Esophagus (tissue), 2 donors: Measurements from ENCODE around the gene ZNF730. TPM values are rescaled to one million over a fixed set of nuclear protein-coding genes. Genes with fewer than 3 reads are reported as not detected.
"Not testable (repeated sequence)": the region's sequence is repeated elsewhere in the genome, so short reads cannot be mapped to it uniquely, and the experiment has no call there.

ENCODE experiments used
- H3K27ac ChIP-seq, 2 donors: one replicate each; pipeline ENCODE4 v1.5.1; 2013; ENCODE audit warnings: low read depth in 2 of 2, mild to moderate bottlenecking in 2 of 2, inconsistent platforms in 1 of 2, low read length in 1 of 2, moderate library complexity in 1 of 2
- H3K27me3 ChIP-seq, 2 donors: one replicate each; pipeline ENCODE4 v1.6.1; 2013; ENCODE audit warnings: low read length in 2 of 2, control low read depth in 1 of 2, mild to moderate bottlenecking in 1 of 2; ENCODE audit not compliant: insufficient read depth in 2 of 2, control insufficient read depth in 1 of 2
- H3K36me3 ChIP-seq, 2 donors: one replicate each; pipeline ENCODE4 v1.6.1; 2013; ENCODE audit warnings: low read length in 1 of 2; ENCODE audit not compliant: control insufficient read depth in 2 of 2, insufficient read depth in 2 of 2
- H3K4me1 ChIP-seq, 2 donors: one replicate each; pipeline ENCODE4 v1.6.1; 2013; ENCODE audit warnings: low read length in 1 of 2; ENCODE audit not compliant: control insufficient read depth in 2 of 2, insufficient read depth in 2 of 2
- H3K4me3 ChIP-seq, 2 donors: one replicate each; pipeline ENCODE4 v1.5.1; 2013; ENCODE audit warnings: low read length in 2 of 2, mild to moderate bottlenecking in 2 of 2, low read depth in 1 of 2, moderate library complexity in 1 of 2
- H3K9me3 ChIP-seq, 2 donors: one replicate each; pipeline ENCODE4 v1.6.1; 2013; ENCODE audit warnings: mild to moderate bottlenecking in 2 of 2, low read depth in 1 of 2, low read length in 1 of 2, moderate library complexity in 1 of 2; ENCODE audit not compliant: control insufficient read depth in 2 of 2, insufficient read depth in 1 of 2
- WGBS, 2 donors: extraction: QIAGEN DNeasy Blood & Tissue Kit; methylation state at CpG; one replicate each; pipeline ENCODE4 v1.1.7; 2013; 5-methylcytosine and 5-hydroxymethylcytosine counted together
- polyA plus RNA-seq, 2 donors: library from polyadenylated mRNA; stranded (reverse); fragments of 200-250 nt; gene quantifications; one replicate each; pipeline ENCODE4 v1.2.3, GENCODE V29; 2013
- donor health status: healthy with polysubstance abuse.
- donor health status: Bipolar disorder and iron deficiency.

The ZNF730 gene
- under 1 TPM; 0.09 to 0.10 TPM for polyA plus RNA-seq

DNA sequence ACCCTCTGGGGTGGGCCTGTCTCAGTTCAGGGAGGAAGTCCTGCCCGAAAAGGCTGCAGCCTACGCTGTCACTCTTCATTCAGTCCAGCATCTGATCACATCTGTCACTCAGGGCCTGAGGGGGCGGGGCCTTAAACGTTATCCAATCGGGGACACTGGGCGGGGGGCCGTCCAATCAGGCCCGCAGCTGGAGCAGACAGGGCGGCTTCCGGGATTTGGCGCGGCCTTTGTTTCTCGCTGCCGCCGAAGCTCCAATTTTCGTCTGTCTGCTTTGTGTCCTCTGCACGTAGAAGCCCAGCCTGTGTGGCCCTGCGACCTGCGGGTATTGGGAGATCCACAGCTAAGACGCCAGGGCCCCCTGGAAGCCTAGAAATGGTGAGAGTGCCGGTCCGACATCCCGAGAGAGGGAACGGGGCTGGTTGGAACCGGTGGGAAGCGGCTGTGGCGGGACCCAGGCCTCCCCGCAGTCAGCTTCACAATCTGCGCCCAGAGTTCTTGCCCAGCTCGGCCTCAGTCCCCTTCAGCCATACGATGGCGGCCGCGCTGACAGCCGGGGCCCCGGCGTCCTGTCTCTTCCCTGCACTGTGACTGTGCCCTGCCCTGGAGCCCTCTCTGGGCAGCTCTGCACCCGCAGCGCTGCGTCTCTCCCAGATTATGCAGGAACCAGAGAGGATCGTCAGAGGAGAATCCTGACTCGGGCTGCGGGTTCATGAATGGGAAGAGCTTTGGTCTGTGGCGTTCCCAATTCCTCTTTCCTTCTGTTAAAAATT, at the start of gene ZNF730:
Gene ZNF730, plus strand, starts transcription at position 224 of the 770 bp plus-strand sequence. Its CDS starts 149 bp downstream, at position 373.
- H3K27ac ChIP-seq = peak within 1 kb of the TSS; percentile 16 to 45
- peaks cover 0 to 4% of the 10 kb centered on the region in 2 donors for H3K4me1 ChIP-seq
- no peaks in the 10 kb centered on the region for H3K9me3 ChIP-seq
- 2 to 5% methylated on average over 44 of the region's 44 CpGs for WGBS, 2 donors
- no peaks in the 10 kb centered on the region for H3K36me3 ChIP-seq
- H3K27me3 ChIP-seq = no peaks in the 10 kb centered on the region
- peak within 1 kb of the TSS; percentile 62 to 73 for H3K4me3 ChIP-seq

GRCh38 chr19:23070353-23071146, 46.3 kb upstream of the ZNF730 start:
- Histone ChIP-seq H3K36me3 (no peaks in the 10 kb centered on the region), H3K4me3 (peak overlapping the region; percentile 12 to 20), H3K9me3 (peaks cover 0 to 5% of the 10 kb centered on the region in 2 donors), H3K4me1 (peaks cover 9 to 10% of the 10 kb centered on the region in 2 donors), H3K27ac (no peak overlapping the region), H3K27me3 (no peaks in the 10 kb centered on the region)
- 9 to 13% methylated on average over 43 of the region's 43 CpGs for WGBS, 2 donors

- Histone ChIP-seq H3K4me1 (peaks cover 9 to 10% of the 10 kb centered on the region in 2 donors), H3K4me3 (peak overlapping the region; percentile 12 to 20), H3K36me3 (no peaks in the 10 kb centered on the region), H3K9me3 (peaks cover 0 to 5% of the 10 kb centered on the region in 2 donors), H3K27me3 (no peaks in the 10 kb centered on the region), H3K27ac (no peak overlapping the region)
- WGBS, 2 donors = 2 to 8% methylated on average over 30 of the region's 30 CpGs
Measured at GRCh38 chr19:23071147-23071511, 45.7 kb upstream of the ZNF730 start.

- Histone ChIP-seq H3K27me3 (no peaks in the 10 kb centered on the region), H3K36me3 (no peaks in the 10 kb centered on the region), H3K4me3 (peak overlapping the region; percentile 56 to 62), H3K27ac (no peak overlapping the region), H3K9me3 (peaks cover 0 to 5% of the 10 kb centered on the region in 2 donors), H3K4me1 (peaks cover 9 to 12% of the 10 kb centered on the region in 2 donors)
- WGBS, 2 donors = 2 to 3% methylated on average over 47 to 48 of the region's 48 CpGs
Measured at GRCh38 chr19:23075031-23075733, 41.6 kb upstream of the ZNF730 start.

GRCh38 chr19:23077776-23078175, 39.0 kb upstream of the ZNF730 start:
- H3K36me3 ChIP-seq, H3K9me3 ChIP-seq, H3K27ac ChIP-seq, H3K4me1 ChIP-seq, H3K27me3 ChIP-seq, H3K4me3 ChIP-seq: not testable (repeated sequence)
- WGBS, 2 donors = 49 to 70% methylated on average over 2 of the region's 2 CpGs

DNA sequence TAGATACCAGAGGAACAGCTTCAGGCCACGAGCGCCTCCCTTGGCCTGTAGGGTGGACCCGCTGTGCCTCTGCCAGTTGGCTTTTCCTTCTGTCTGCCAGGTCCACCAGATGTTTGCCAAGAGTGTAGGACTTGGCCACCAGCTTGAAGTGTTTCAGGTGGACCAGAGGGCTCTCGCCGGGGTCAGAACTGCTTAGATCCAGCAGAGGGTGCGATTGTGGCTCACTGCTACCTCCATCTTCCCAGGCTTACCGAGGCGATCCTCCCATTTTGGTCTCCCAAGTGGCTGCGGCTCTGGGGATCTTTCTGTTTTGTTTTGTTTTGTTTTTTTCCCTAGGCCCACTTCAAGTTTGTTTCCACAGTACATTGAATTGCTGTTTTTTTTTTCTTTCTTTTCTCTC, 23.0 kb upstream of the ZNF730 start:
- Histone ChIP-seq H3K36me3 (peaks cover 0 to 3% of the 10 kb centered on the region in 2 donors), H3K27ac (no peak overlapping the region), H3K4me1 (no peaks in the 10 kb centered on the region), H3K9me3 (peaks cover 4 to 14% of the 10 kb centered on the region in 2 donors), H3K27me3 (no peaks in the 10 kb centered on the region), H3K4me3 (no peak overlapping the region)
- 90% methylated on average over 9 of the region's 9 CpGs for WGBS, 2 donors

GRCh38 chr19:23095418-23095817, 21.4 kb upstream of the ZNF730 start:
- Histone ChIP-seq H3K4me3 (no peak overlapping the region), H3K27me3 (no peaks in the 10 kb centered on the region), H3K27ac (no peak overlapping the region), H3K4me1 (no peaks in the 10 kb centered on the region), H3K9me3 (peaks cover 4 to 14% of the 10 kb centered on the region in 2 donors), H3K36me3 (peaks cover 0 to 3% of the 10 kb centered on the region in 2 donors)
- 52 to 56% methylated on average over 1 of the region's 1 CpG for WGBS, 2 donors

DNA sequence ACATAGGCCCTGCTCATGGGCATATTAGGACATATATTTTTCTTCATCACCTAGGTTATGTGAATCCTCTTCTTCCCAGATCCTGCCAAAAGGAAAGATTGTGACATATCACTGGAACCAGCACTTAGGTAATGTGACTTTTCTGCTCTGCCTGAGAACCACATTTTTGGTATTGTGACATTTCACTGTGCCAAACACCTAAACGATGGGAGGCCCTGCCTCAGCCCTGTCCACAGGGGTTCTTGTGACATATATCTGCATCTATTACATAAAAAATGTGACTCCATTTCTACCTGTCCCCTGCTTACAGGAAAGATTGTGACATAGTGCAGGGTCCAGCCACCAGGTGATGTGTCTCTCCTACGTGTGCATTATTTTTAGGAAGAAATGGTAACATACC, 18.5 kb upstream of the ZNF730 start:
- peaks cover 4 to 8% of the 10 kb centered on the region in 2 donors for H3K9me3 ChIP-seq
- H3K4me1 ChIP-seq = no peaks in the 10 kb centered on the region
- WGBS, 2 donors = 82 to 84% methylated on average over 2 of the region's 2 CpGs
- H3K36me3 ChIP-seq = peaks cover 0 to 3% of the 10 kb centered on the region in 2 donors
- no peaks in the 10 kb centered on the region for H3K27me3 ChIP-seq
- H3K27ac ChIP-seq = no peak overlapping the region
- H3K4me3 ChIP-seq = no peak overlapping the region

DNA sequence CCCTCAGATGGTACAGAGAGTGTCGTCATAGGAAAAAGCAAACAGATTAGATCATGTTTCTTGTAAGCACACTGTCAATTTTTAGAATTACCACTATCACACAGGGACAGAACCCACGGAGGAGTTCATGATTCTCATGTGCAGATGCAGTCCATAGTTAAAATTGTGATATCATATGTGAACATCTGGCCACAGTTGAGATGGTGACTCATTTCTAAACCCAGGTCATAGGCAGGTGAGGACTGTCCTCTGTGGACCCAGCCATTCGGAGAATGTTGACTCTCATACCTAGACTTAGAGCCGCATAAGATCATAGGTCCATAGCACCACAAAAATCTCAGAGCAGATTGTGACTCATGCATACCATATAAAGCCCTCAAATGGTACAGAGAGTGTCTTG, 17.8 kb upstream of the ZNF730 start:
- peaks cover 0 to 3% of the 10 kb centered on the region in 2 donors for H3K36me3 ChIP-seq
- no peaks in the 10 kb centered on the region for H3K27me3 ChIP-seq
- H3K4me1 ChIP-seq = no peaks in the 10 kb centered on the region
- WGBS, 2 donors = 91 to 94% methylated on average over 4 of the region's 4 CpGs
- no peak overlapping the region for H3K27ac ChIP-seq
- H3K4me3 ChIP-seq = no peak overlapping the region
- H3K9me3 ChIP-seq = peaks cover 4 to 8% of the 10 kb centered on the region in 2 donors
